Limb (tissue), 2 donors: Measurements from ENCODE around the gene NRP1.
"Not testable (repeated sequence)": the region's sequence is repeated elsewhere in the genome, so short reads cannot be mapped to it uniquely, and the experiment has no call there.

Experiments used
- DNase-seq, 2 donors: peaks; one replicate each; pipeline ENCODE4 v3.0.0-alpha.2; 2016; ENCODE audit errors: extremely low spot score in 2 of 2

Gene NRP1

GRCh38 chr10:33334153-33334804 lies at the start of gene NRP1:
Gene NRP1, minus strand, starts transcription at chr10:33334667. Its CDS starts 285 bp downstream, at chr10:33334382.
- peak in 1 of 2 donors; percentile 70 for DNase-seq

DNA sequence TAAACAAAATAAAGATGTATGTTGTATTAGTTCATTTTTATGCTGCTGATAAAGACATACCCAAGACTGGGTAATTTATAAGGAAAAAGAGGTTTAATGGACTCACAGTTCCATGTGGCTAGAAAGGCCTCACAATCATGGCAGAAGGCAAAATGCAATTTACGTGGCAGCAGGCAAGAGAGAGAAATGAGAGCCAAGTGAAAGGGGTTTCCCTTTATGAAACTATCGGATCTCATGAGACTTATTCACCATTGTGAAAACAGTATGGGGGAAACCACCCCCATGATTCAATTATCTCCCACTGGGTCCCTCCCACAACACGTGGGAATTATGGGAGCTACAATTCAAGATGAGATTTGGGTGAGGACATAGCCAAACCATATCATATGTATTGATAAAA lies 49.7 kb upstream of the NRP1 start:
- not testable (repeated sequence) for DNase-seq

DNA sequence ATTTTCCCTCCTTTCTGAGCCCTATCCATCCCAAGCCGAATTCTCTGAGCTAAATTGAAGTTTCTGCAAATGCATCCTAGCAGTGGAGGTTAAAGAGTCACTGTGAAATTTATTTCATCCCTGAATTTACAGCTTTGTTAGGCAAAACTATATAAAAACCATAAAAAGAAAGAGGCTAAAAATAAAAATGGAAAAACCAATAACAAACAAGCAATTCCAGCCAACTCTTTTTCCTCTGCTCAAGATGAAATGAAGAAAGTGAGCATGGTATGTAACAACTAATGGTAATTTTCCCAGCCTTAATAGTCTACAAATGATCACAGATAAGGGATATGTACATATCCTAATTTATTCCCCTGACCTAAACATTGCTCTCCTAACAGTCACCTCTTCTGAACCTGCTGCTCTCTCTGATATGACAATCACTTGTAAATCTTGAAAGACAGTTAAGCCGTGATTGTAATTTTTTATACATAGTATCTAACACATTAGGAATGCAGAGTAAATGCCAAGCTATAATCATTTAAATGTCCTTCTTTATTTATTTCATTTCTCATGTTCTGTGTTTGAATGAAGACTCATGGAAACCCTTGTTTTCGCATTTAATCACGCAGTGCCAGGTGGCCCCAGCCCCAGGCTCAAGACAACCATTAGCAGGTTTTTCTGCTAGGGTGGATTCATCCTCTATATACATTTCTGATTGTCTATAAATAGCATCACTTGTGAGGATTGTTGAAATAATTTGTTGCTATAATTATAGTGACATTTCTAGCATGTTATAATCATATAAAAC lies 48.6 kb upstream of the NRP1 start:
- peak in 1 of 2 donors; percentile 19 for DNase-seq

GRCh38 chr10:33382216-33382600 lies 47.7 kb upstream of the NRP1 start:
- DNase-seq = no peak

DNA sequence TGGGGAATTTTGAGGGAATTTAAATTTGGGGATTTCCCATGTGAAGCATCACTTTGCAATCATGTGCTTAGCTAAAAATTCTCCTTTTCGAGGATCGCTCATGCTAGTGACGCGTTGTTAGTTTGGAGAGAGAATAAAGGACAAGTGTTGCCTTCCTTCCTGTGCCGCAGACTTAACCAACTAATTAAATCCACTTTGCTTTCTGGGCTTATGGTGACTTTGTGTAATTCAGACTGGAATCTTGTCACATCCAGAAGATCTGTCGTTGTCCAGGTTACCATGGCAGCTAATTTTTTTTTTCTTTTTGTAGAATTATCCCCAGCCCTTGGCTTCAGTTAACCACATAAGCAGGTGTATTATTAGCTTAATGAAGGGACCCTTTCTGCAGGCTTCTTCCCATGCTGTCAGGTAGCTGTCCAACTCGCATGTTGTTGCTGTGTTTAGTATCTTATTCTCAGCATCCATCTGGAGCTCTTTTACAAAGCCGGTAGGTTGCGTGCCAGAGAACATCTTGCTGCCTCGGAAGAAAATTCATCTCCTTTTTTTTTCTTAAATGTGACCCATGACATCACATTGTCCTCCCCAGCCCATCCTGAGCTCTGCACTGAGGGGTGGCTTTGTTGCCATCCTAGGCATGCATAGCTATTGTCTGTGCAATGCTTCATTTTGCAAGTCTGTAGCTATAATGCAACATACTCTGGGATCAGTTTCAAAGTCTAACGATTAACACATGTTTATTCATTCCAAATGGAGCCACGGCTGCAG lies 47.2 kb upstream of the NRP1 start:
- peak in 1 of 2 donors; percentile 76 for DNase-seq

DNA sequence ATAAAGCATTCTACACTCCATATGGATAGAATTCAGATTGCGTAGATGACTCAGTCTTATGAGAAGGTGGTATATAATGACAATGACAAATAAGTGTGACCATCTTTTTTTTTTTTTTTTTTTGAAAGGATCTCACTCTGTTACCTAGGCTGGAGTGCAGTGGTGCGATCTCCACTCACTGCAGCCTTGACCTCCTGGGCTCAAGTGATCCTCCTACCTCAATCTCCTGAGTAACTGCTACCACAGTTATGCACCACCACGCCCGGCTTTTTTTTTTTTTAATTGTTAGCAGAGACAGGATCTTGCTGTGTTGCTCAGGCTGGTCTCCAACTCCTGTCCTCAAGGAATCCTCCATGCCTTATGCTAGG lies 43.2 kb upstream of the NRP1 start:
- DNase-seq = no peak

DNA sequence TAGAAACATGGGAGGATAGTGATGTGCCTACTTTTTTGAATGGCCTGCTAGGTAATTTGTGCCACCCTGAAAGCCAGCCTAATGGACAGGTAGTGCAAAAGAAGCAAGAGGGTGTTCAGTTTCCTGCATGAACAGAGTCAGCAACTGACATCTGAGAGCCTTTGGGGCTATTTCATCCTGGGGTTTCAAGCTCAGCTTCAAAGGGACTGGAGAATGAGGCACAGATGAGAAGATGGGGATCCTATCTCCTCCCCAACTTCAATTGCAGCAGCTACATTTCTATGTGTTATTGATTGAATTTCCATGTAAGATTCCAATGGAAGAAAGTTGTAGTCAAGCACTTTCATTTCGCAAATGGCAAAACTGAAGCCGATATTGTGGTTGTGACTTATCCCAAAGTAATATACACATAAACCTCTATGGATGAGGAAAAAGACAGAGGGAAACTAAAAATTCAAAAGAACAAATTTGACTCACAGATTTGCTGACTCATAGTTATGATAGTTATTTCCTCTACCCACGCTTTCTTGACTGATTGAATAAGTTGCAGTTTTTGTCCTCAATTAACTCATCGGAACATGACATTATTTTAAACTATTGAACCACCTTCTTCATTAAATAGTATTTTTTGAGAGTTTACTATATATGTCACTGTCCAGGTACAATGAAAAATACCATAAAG lies 42.6 kb upstream of the NRP1 start:
- DNase-seq = no peak

GRCh38 chr10:33376476-33376875 lies 42.0 kb upstream of the NRP1 start:
- DNase-seq = no peak

DNA sequence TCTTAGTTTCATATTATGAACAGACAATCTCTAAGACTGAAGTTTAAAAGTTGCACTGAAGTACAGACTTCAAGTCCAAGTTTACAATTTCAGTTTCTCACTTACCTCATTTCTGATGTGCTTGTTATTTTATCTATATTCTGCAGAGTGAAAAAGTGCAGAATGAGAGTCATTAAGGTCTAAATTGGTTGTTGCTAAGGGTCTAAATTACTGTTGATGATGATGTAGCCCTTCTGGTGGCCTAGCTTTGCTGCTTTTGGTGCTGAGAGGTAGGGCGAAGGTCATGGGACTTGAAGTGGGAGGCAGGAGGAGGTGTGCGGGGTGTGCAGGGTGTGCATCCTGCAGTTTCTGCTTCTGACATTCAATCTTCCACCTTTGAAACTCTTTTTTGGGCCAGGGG lies 38.8 kb upstream of the NRP1 start:
- no peak for DNase-seq

DNA sequence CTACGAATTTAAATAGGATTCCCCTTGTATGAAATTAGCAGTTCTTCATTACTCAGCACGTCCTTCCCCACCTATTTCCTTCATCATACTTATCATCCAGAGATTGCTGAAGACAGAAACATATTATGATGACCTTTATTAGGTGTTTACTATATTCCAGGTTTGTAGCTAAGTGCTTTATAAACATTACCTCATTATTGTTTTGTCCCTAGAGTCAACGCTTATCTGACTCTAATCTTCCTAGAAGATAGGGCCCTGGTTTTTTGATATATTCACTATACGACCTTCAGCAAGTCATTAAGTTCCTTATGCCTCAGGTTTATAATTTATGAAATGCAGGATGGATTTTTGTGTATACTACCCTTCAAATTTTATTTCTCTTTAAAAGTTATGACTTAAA lies 36.8 kb upstream of the NRP1 start:
- DNase-seq = no peak

- no peak for DNase-seq
Measured at GRCh38 chr10:33370434-33370930, 36.0 kb upstream of the NRP1 start.

- DNase-seq = no peak
Measured at GRCh38 chr10:33368086-33368485, 33.6 kb upstream of the NRP1 start.

- no peak for DNase-seq
Measured at GRCh38 chr10:33365871-33366411, 31.5 kb upstream of the NRP1 start.

DNA sequence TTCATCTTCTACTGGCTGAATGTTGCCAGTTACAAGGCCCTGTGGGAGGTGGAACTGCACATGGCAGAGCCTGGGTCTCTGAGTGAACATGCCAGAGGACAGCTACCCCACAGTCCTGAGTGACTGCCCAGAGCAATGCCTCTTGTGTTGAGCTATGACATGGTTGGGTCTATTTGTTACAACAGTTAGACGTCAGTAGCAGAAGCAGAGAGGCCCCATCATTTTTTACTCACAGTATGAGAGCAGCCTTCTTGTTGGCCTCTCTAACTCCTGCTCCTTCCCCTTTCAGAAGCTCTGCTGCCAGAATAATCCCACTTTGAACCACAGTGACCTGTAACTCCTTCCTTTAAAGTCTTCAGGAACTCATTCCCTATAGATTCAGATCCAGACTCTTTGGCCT lies 30.8 kb upstream of the NRP1 start:
- no peak for DNase-seq

DNA sequence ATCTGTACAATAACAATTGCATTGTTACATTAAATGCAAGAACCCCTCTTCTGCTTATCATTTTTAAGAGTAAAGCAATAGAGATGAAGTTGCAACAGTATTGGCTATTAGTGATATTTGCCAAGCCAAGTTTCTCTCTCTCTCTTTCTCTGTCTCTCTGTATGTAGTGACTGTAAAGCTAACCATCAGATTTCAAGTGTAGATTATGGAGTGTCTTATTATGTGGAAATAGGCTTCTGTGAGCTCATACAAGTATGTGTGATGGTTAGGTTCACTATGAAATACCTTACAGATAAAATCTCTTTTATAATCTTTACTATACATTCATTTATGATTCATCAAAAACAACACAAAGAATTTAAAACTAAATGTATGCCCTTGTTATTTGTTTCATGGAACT lies 28.6 kb upstream of the NRP1 start:
- DNase-seq = no peak

GRCh38 chr10:33358016-33358415 lies 23.5 kb upstream of the NRP1 start:
- DNase-seq = no peak

- no peak for DNase-seq
Measured at GRCh38 chr10:33355274-33355673, 20.8 kb upstream of the NRP1 start.

DNA sequence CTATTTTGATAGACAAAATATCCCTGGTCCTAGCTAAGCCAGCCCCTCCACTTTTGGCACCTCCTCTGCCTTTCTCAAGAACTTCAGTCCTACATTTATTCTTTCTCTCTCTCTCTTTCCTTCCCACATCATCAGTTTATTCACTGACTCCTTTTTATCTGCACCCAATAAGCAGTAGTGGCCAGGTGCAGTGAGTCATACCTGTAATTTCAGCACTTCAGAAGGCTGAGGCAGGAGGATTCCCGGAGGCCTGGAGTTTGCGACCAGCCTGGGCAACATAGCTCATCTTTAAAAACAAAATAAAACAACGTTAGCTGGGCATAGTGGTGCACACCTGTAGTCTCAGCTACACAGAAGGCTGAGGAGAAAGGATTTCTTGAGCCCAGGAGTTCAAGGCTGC lies 19.4 kb upstream of the NRP1 start:
- DNase-seq = no peak

GRCh38 chr10:33353334-33353733 lies 18.9 kb upstream of the NRP1 start:
- DNase-seq = no peak

DNA sequence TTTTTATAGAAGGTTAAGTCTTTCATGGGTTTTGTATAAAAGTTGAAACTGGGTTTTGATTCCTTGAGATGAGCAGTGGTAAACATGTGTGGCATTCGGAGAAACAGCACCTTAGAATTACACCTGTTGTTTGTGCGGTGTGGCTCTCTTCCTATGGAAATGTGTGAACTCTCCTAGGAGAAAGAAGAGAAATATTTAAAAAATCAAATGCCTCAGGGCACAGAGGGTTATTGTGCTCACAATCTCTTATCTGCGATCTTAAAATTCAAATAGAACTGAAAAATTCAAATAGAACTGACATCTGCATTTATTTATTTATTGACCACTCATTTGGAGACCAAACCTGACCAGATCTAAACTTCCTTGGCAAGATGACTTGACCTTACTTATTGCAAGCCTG lies 18.1 kb upstream of the NRP1 start:
- no peak for DNase-seq

DNA sequence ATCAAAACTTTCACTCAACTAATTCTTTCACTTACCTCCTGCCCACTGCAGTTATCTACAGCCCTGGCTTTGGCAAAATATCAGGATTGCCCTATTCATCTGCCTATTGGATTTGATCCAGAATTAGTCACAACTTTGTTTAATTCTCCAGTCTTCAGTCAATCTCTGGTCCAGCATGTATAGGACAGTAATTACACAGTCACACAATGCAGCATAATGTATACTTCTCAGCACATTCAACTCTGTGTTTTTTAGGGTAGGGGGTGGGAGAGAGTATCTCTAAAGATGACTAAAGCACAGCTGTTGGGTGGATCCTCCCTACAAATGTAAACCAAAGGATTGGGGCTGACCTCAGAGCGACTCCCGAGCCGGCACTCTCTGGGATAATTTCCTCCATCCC lies 17.7 kb upstream of the NRP1 start:
- DNase-seq = no peak
